GM21367 (cell line): Measurements from ENCODE around the gene CRYGN.

Experiments
- ATAC-seq: cut with Tn5 transposase; IDR thresholded peaks from one replicate; pipeline ENCODE4 v1.9.1; 2021; ENCODE audit not compliant: unreplicated experiment

Gene CRYGN

DNA sequence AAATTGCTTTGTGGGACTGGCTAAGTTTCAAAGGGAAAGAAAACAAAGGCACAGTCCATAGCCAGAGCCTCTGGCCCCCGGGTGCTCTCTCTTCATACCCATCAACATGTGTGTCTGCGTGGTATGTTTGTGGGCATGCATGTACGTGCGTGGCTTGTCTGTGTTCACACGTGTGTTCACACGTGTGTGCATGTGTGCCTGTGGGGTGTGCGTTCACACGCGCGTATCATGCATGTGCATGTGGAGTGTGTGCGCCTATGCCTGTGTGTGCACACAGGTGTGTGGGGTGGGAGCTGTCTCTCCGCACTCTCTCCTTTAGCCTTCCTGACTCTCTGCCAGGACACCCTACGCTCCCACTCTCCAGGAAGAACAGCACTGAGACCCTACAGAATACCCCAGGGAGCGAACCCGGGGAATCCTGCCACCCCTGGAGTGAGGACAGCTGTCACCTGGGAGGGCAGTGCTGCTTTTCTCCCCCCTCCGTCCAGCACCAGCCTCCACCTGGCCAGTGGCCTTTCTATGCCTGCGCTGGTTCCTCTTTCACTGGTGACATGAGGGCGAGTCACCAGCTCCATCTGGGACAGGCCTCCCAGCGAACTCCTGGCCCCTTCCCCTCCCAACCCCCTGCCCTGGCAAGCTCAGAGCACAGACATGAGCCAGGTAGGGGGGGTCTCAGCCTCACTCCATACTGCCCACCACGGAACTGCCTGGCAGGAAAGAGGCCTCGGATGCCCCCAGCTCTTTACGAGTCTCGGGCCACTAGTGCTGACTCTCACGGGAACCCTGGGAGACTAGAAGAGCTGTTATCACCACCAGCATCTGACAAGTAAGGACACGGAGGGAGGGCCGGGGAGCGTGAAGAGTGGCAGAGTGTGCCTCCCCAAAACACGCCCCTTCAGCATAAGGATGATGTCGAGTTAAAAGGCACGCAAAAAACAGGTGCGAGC lies 46.6 kb downstream of the CRYGN start:
- no peak for ATAC-seq

DNA sequence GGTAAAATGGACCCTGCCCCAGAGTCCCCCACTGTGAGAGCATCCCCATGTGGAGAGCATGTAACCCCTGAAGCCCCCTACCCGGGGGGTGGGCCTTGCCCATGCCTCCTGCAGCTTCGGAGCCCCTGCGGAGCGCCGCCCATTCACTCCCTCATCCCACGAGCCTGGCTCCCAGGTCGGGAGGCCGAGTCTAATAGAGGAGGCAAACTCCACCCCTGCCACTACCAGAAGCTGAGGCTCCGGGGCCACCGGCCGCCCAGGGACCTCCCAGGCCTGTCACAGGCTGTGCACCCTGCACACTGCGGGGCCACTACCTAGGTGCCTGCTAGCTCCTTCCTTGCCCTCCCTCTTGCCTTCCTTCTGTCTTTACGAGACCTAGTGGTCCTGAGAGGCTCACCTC lies 47.5 kb downstream of the CRYGN start:
- ATAC-seq = no peak

DNA sequence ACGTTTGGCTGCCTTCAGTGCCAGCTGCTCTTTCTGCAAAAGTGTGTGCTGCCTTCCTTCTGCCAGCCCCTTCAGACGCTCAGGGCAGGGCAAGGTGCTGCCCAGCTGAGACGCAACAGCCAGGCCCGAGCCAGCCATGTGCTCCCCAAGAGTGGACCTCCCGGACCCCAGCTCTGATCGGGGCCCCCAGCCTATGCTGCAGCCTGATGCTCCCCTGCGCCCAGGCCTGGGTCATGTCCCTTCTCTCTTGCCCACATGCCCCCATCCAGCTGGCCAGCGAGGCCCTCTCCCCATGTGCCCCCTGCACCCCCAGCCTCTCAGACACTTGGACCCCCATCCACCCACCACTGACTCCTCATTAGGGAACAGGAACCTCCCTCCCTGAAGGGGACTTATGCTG lies 47.9 kb downstream of the CRYGN start:
- ATAC-seq = no peak

DNA sequence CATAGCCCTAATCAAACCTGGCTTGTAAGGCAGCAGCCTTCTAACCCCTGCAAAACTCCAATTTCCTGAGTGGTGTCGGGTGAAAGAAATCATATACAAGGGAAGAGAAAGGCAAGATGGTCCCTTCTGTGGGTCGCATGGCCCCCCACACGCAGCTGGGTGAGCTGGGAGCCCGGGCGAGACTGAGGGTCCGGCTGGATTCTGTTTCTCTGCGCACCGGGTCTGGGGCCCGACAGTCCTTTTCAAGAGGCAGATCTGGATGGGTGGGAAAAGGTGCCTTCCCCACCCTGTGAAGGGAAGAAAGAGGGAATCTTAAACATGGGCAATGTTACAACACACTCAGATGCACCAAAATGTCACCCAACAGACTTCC lies 48.6 kb downstream of the CRYGN start:
- no peak for ATAC-seq

DNA sequence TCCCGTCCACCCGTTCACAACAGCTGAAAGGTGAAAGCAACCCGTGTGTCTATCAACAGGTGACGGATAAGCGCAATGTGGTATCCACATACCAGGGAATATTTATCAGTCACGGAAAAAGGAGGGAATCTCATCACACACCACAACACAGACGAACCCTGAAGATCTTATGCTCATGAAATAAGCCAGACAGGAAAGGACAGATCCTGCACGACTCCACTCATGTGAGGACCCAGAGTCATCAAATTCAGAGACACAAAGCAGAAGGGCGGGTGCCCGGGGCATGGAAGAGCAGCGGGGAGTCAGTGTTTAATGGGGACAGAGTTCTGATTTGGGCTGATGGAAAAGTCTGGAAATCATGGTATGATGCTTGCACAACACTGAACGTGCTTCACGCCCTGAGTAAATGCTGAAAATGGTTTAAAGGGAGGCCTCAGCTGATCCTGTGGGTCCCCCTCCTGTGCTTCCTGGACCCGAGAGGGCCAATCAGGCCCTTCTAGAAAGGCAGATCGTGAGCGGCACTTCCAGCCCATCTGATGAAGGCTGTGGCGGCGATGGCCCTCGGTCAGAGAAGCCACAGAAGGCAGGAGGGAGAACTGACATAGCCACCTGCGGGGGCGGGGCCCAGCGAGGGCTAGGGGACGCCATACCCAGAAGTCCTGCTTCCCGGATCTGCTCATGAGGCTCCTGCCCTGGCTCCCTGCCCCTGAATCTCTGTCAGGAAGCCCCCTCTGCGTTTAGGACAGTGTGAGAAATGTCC lies 49.2 kb downstream of the CRYGN start:
- no peak for ATAC-seq

DNA sequence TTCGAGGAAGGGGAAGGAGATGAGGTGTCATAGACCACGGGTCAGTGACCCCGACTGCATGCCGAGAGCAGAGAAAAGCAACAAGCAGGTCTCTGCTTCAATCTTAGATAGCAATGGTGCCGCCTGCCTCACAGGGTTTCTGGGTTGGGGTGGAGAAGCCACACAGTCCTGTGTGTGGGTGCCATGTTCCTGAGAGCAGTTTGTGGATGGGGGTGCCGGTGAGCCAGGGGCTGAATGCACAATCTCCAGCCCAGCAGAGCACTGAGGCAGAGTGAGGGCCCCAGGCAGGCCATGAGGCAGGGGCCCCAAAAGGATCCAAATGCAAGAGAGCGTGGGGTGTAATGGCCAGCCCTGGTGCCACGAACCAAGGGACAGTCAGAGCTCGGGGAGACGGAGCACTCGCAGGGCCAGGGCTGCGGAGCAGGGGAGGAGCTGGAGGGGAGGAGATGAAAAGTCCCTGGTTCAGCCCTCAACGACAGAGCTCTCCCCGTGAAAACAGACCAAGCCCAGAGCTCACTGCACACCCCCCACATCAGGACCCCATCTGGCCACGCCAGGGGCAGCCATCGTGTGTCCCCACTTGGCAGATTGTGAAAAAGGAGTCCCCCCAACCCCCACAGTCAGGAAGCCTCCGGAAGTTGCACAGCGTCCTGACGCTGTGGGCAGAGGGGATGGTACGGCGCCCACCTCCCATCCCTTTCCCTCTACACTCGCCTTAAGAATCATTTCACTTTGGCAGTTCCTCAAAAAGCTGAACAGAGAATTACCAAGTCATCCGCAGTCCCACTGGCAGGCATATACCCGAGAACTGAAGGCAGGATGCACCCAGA lies 50.0 kb downstream of the CRYGN start:
- no peak for ATAC-seq

DNA sequence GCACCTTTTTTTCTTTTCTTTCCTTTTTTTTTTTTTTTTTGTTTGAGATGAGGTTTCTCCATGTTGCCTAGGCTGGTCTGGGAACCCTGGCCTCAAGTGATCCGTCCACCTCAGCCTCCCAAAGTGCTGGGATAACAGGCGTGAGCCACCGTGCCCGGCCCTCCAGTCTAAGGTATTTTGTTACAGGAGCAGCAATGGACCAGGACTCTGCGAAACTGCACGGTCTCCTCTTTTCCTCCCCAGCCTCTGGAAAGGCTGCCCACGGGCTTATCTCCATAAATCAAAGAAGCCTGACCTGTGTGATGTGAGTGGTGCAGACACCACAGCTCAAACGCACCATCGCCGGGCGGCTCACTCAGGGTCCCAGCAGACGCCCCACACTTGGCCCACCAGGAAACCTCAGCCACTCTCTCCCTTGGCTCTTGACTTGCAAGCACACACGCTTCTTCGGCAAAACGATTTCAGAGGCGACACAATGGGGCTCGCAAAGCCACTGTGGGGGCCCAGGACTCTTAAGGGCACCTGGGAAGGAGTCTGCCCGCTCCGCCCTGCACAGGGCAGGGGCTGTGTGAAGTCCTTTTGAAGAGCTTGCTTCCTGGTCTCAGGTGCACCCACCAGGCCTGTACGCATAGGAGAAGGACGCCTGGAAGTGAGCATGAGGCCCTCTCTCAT lies 50.7 kb downstream of the CRYGN start:
- ATAC-seq = no peak

DNA sequence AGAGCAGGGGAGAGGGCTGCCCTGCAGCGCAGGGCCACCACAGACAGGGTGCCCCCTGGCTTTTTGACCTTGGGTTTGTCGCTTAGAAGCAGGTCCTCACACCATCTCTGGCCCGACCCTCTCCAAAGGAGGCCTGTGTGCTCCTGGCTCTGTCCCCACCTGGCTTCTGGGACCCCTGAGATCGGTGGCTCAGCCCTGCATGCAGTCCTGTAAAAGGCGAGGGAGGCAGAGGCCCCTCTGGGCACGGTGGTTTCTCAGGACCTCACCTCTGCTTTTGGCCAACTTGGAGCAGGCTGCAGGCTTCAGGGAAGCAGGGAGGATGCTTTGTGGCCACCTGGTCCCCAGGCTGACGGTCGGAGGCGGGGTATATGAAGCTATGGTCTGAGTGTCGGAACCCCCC lies 51.5 kb downstream of the CRYGN start:
- no peak for ATAC-seq

DNA sequence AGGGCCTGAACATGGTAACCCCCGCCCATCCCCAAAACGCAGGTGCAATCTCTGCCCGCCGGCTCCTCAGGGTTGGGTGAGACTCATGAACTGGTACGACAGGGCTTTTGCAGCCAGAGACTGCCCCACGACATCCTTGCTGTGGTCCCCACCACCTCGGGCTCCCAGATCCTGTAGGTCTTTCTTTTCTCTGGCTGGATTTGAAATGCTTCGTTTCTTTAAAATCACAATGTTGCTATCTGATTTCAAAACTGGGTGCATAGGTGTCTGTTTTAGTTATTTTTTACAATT lies 52.0 kb downstream of the CRYGN start:
- no peak for ATAC-seq

DNA sequence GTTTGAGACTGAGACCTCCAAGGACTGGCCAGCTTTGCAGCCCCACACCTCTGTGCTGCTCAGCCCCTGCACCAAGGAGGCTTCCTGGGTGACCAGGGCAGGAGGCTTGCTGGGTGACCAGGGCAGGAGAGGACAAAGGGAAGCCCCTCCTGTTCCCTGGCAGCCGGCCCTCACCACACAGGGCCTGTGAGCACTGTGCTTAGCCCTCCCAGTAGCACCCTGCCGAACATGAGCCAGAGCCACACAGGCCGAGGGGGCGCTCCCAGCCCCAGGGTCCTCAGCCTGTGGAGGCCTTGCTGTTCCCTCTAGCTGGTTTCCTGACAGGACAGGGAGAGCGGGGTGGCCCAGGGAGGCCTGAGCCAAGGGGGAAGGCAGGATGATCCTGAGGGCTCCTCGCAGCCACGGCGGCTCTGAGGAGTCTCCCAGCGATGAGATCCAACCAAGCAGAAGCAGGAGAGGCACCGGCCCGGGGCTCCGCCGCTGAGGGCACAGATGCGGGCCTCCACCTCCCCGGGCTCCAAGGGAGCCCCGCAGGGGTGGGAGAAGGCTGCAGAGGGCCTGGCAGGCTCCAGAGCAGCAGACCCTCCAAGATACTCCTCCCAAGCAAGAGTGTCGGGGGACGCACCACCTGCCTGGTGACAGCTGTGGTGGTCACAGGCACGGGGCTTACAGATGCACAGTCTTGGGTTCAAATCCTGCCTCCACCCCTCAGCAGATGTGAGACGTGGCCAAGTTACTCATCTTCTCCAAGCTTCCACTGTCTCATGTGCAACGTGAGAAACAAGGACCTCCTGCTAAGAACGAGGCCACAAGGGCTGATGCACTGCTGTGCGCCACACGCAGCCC lies 52.6 kb downstream of the CRYGN start:
- no peak for ATAC-seq

DNA sequence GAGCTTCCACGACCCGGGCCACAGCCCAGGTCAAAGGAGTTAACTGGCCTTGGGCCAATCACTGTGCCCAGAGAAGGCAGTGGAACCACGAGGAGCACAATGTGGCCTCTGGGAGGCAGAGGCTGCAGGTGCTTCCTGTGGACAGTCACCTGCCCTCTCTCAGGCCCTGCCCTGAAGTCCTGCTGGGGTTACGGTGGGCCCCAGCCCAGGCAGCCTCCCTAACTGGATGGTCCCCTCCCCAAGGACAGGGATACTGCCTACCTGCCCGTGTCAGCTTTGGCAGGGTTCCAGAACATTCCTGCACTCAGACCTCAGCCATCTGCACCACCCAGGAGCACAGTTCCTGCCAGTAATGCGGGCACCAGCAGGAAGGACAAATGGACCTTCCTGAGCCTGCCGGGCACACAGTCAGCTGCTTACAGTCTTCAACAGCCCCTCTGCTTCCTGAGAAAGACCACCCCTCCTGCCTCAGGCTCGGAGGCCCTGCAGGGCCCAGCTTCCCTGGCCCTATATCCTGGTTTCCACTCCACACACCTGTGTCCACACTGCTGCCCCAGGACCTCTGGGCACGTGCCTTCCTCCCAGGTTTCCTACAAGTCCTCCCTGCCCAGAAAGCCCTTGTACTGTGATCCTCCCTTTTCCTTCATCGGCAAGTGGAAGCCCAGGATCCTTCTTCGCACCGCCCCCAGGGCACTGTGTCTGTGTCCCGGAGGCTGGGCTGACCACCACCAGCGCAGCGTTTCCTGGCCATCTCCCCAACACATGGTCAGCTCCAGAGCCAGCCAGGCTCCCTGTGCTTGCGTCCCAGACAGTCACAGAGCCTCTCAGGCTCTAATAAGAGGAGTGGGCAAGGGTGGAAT lies 53.4 kb downstream of the CRYGN start:
- no peak for ATAC-seq

DNA sequence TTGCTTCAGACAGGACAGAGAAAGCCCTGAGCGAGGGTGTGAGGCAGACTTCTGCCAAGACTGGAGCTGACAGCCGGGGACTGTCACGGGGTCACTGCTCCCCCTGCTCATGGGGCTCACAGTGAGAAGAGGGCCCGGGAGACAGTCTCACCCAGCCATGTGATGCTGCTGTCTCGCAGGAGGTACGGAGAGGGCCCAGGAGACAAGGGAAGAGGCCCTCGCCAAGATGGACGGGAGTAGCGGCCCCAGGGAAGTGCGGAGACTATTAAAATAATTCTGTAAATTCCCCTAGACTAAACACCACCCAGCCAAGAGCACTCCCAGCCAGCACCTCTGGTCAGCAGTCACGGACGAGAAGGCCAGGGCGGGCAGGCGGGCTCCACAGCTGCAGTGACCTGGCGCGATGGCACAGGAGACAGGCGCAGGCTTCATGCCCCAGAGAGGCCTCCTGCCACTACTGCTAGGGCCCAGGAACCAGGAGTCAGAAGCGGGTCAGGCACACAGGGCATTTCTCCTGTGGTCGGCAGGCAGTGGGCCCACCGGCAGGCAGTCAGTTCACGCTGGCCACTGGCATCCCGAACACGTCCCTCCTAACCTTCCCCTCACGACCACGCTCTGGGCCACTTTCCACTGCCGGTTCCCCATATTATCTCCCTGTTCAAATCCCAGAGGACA lies 54.2 kb downstream of the CRYGN start:
- no peak for ATAC-seq

DNA sequence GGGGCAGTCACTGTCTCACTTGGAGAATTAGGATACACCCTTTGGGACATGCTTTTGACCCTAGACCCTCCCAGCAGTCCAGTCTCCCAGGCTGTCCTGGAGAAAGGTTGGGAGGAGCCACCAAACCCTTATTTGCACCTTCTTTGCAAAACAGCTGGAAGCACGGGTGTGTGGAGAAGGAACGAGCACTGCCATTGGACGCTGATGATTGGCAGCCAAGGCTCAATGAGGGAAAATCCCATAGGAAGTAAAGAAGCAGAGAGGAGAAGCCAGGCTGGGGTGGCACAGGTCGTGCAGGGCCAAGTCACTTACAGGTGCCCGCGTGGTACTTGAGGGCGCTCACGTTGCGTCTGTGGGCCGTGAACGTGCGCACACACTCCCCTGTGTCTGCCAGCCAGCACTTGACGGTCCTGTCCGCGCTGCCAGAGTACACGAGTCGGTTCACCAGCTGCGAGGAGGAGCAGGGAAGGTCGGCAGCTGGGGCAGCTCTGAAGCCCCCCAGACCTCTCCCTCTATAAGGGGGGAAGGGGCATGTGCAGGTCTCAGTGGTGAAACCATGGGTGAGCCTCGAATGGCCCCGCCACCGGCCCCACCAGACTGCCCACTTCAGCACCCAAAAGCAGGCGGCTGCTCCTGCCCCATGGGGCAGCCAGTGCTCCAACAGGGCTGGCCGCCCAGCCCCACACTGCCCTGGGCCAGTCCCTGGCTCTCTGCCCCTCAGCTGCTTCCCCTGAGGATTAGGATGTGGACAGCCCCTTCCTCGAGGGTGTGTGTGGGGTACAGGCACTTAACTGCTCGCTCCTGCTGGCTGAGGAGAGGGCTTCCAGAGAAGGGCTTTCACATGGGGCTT lies 54.9 kb downstream of the CRYGN start:
- no peak for ATAC-seq

DNA sequence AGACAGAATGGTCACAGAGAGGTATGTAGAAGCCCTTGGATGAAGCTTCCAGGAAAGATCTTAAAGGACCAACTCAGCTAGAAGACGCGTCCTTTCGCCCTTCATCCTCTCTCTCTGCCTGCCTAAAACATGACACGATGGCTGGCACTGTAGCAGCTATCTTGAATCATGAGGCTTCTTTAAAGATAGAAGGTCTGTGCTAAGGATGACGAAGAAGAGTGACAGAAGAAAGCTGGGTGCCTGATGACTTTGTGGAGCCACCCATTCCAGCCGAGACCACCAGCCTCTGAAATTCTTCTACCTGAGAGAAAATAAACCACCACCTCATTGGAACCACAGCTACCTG lies 55.6 kb downstream of the CRYGN start:
- ATAC-seq = no peak

DNA sequence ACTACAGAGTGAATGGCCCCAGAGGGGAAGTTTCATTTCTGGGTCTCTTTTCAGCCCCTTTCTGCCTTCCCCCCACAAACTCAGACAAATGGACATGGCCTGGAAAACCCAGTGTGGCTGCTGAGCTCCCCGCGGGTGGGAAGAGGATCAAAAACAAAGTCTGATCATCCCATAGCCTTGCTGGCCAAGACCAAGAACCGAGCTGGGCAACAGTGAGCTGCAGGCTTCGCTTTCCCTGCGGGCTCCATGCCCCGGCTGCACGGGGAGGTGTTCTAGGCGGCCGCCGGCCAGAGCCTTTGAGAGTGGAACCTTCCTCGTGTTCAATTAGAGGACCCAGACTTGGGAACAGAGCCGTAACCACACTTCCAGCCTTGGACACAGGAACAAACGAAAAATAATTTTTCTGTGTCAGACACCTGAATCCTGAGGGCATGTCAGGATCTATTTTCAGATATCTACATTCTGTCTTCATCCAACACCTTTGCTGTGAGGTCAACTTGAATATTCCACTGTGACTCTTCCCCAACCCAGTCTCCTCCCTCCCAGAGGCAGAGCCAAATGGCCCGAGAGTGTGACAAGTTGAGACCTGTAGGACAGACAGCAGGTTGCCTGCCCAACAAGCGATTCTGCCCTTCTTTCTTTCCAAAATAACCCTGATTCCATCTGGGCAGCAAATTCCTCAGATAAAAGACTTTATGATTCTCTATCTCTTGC lies 56.1 kb downstream of the CRYGN start:
- no peak for ATAC-seq

DNA sequence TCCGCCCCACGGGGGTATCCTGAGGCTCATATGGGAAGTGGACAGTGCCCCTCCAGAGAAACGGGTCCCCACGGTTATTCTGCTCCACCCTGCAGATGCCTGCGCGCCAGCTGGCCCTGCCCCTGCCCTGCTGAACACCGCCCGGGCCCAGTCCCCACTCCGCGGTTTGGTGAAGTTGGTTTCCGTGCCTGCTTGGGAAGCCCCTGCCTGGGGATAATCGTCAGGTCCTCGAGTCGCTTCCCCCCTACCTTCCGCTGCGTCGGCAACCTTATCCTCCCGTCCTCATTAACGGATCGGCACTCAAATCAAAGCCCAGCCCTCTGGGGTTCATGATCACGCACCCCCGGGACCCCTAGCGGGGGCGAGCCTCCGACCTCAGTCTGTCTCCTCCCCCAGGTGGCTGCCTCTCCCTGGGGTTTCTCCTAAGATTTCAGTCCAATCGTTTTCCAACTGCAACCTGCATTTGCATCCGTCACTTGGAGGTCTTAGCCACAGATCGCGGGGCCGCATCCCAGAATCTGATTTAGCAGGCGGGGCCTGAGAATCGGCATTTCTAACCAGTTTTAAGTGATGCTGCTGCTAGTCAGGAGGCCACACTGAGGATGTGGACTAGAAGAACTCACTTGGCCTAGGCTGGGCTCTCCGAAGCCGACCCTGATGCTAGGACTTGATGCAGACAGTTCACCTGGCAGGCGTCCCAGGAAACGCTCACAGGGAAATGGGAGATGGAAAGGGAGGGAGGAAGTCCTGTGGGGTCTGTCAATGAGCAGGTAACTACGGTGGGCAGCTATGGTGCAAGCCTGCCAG lies 57.7 kb downstream of the CRYGN start:
- ATAC-seq = no peak
